HG02623 (cell line): ENCODE data around the gene SH3TC1.

Source experiments
- ATAC-seq: cut with Tn5 transposase; IDR thresholded peaks from one replicate; pipeline ENCODE4 v1.9.1; 2021; ENCODE audit warnings: moderate library complexity; ENCODE audit not compliant: unreplicated experiment

Gene SH3TC1

GRCh38 chr4:8274066-8274652, 75.1 kb downstream of the SH3TC1 start:
- no peak for ATAC-seq

- no peak for ATAC-seq
Observed at GRCh38 chr4:8274765-8275547, 75.9 kb downstream of the SH3TC1 start.

- no peak for ATAC-seq
Observed at GRCh38 chr4:8275548-8275910, 76.4 kb downstream of the SH3TC1 start.

- ATAC-seq: no peak
Observed at GRCh38 chr4:8276358-8277240, 77.5 kb downstream of the SH3TC1 start.

GRCh38 chr4:8277356-8278008, 78.4 kb downstream of the SH3TC1 start:
- ATAC-seq: no peak

- no peak for ATAC-seq
Observed at GRCh38 chr4:8278009-8278395, 78.9 kb downstream of the SH3TC1 start.

- ATAC-seq: no peak
Observed at GRCh38 chr4:8278421-8279287, 79.6 kb downstream of the SH3TC1 start.

- no peak for ATAC-seq
Observed at GRCh38 chr4:8279321-8280157, 80.4 kb downstream of the SH3TC1 start.

GRCh38 chr4:8280158-8280875, 81.2 kb downstream of the SH3TC1 start:
- ATAC-seq: no peak

- no peak for ATAC-seq
Observed at GRCh38 chr4:8280876-8281440, 81.9 kb downstream of the SH3TC1 start.

- ATAC-seq: no peak
Observed at GRCh38 chr4:8281519-8282133, 82.5 kb downstream of the SH3TC1 start.

GRCh38 chr4:8282134-8282641, 83.1 kb downstream of the SH3TC1 start:
- ATAC-seq: no peak

- no peak for ATAC-seq
Observed at GRCh38 chr4:8282742-8283141, 83.7 kb downstream of the SH3TC1 start.

- ATAC-seq: no peak
Observed at GRCh38 chr4:8283161-8283560, 84.1 kb downstream of the SH3TC1 start.

- no peak for ATAC-seq
Observed at GRCh38 chr4:8283631-8284121, 84.6 kb downstream of the SH3TC1 start.

- no peak for ATAC-seq
Observed at GRCh38 chr4:8284391-8284790, 85.3 kb downstream of the SH3TC1 start.

GRCh38 chr4:8285143-8285975, 86.3 kb downstream of the SH3TC1 start:
- ATAC-seq: no peak
